GM18870 (cell line): ENCODE measurements around the gene ZNG1A.
"Not testable (repeated sequence)": the region's sequence is repeated elsewhere in the genome, so short reads cannot be mapped to it uniquely, and the experiment has no call there.

ENCODE experiments used
- ATAC-seq: cut with Tn5 transposase; IDR thresholded peaks from one replicate; pipeline ENCODE4 v1.9.1; 2021; ENCODE audit warnings: moderate library complexity; ENCODE audit not compliant: unreplicated experiment

Gene ZNG1A

DNA sequence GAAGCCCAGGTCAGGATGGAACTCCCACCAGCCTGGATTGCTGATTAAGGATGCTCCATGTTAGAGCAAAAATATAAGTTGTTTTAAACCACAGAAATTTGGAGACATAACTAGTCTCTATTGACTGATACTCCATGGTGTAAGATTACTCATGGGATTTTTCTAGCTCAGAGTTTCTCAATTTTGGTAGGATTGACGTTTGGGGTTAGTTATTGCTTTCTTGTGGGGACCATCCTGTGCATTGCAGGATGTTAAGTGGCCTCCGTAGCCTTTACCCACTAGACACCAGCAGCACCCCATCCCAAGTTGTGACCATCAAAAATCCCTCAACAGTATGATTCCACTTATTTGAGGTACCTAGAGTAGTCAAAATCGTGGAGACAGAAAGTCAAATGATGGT, 80.1 kb downstream of the ZNG1A start:
- not testable (repeated sequence) for ATAC-seq

DNA sequence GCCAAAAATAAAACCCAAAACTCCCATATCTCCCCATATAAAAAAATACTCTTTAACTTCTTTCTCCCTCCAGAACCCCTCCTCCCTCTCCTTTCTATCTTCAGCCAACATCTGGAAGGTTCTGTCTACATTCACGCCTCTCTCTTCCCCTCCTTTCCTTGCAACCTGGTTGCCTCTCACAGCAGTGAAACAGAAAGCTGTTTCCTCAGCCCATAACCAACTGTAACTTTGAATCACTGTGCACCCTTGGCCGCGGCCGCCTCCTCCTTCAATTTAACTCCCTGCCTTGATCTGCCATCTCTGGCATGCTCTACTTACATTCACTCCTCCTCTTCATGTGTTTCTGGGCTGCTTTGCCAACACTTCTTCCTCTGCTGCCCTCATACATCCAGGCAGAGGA, 83.9 kb downstream of the ZNG1A start:
- ATAC-seq, result not testable (repeated sequence)

DNA sequence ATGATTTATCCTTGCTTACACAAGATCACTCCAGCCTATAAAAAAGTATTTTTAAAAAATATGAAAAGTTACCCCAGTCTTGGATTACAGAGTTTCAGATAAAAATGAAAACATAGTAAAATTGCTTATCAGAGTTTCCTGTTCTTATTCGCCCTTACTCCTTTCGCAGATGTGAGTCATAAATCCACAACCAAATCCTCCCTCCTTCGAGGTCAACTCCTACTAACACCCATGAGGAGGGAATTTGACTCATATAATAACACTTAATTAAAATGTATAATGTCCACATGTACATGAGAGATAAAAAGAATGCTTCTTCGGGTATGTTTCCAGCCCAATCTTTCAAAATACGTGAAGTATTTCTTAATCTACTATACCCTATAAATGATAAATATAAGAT, 84.5 kb downstream of the ZNG1A start:
- not testable (repeated sequence) for ATAC-seq

DNA sequence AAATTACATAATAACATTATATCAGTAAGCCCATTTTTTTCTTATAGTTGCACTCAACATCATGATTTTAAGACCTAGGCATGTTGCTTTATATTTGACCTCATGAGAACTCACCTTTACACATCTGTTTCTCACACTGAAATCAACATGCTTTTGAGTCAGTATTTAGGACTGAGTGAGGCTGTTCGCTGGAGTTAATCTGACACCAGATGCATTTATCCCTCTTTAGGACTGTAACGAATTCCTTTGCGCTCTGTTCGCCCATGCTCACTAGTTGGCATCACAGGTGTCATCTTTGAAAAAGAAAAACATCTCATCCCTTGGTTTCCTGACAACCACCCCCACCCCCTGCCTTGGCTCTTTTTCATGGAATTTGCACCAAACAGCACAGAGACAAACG, 84.9 kb downstream of the ZNG1A start:
- not testable (repeated sequence) for ATAC-seq

DNA sequence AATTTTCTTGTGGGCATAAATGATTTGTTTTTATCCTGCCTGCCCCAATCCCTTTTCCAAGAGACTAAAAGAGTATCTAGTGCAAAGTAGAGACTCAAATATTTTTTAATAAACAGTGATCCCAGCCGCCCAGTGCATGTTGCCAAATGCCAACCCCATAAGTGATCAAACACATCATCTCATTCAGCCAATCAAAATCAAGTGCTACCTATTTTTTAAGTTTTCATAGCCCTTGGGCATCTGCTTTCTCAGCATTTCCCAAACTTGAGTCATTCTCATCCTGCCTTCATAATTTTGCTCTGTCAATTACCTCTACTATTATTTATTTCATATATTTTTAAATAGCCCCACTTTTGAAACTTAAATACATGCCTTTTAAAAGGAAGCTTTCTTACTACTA, 88.0 kb downstream of the ZNG1A start:
- not testable (repeated sequence) for ATAC-seq

DNA sequence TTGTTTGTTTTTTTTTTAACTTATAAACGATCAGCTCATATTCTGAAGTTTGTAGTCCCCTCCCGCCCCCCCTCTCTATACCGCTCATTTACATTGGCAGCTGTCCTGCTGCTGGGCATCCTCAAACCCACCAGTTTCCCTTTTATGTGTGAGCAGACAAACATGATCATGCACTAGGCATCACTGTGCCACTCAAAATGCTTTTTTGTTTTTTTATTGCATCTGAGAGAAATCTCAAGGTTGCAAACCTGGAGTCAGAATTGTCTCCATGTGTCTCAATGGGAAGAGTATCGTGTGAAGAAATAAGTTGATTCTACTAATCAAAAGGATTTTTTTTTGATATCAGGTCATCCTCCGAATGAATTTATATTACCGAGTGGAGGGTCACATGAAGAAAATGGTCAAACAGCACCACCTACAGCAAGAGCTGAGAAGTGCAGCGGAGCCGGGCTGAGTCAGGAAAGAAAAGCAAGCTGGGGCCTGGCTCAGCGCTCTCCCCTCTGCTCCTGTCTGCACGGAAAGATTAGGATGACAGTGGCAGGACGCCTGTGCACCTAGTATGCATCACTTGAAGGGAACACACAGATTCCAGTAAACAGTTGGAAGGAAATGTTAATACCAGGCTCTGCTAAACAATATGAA, 90.3 kb downstream of the ZNG1A start:
- not testable (repeated sequence) for ATAC-seq

DNA sequence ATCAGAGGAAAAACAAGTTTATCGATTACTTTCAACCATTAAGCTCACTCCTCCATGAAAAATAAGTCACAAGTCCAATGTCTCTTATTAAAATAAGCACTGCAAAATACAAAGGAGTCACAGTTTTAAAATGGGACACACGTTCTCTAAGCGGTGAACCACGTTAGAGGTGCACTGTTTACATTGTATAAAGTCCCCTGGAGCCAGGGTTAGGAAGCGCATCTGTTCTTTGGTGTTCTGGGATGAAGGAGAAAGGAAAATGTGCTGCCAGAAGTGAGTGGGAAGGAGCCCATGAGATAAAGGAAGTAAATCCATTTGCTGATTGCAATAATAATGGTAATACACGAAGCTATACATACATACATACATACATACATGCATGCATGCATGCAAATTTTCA, 91.0 kb downstream of the ZNG1A start:
- ATAC-seq, result not testable (repeated sequence)

DNA sequence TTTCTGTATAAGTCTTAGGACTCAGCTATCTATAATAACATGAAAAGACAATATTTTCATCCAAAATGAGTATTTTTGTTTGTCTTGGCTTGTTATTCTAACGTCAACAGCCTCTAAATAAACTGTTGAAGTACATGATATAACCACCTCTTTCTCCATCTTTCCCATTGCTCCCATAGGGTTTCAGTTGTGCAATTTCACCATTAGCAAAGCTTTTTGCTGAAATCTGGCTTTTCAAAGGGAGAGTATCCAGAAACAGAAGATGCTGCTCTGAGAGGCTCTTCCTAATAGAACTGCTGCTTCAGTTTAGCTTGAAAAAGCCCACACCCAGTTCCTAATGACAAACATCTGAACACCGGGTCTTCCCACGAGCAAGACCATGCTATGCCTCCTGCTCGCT, 91.8 kb downstream of the ZNG1A start:
- ATAC-seq, result not testable (repeated sequence)

DNA sequence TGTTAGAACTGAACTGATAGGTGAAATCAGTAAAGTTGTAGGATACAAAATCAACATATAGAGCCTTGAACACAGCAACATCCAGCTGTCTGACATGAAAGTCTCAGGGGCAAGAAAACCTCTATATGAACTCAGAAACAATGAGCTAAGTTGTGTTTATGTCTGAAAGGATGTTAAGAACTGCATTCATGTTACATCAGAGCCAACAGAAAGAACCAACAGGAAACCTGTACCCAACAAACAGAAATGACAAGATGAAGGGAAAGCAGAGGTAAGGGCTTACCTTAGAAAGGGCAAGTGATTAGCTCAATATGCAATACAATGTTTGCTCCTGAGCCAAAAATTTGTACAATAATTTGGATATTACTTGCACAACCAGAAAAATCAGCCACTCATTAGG, 92.2 kb downstream of the ZNG1A start:
- ATAC-seq, result not testable (repeated sequence)

DNA sequence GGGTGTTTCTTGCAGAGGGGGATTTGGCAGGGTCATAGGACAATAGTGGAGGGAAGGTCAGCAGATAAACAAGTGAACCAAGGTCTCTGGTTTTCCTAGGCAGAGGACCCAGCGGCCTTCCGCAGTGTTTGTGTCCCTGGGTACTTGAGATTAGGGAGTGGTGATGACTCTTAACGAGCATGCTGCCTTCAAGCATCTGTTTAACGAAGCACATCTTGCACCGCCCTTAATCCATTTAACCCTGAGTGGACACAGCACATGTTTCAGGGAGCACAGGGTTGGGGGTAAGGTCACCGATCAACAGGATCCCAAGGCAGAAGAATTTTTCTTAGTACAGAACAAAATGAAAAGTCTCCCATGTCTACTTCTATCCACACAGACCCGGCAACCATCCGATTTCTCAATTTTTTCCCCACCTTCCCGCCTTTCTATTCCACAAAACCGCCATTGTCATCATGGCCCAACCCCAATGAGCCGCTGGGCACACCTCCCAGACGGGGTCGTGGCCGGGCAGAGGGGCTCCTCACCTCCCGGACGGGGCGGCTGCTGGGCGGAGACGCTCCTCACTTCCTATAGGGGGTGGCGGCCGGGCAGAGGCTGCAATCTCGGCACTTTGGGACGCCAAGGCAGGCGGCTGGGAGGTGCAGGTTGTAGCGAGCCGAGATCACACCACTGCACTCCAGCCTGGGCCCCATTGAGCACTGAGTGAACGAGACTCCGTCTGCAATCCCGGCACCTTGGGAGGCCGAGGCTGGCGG, 95.7 kb downstream of the ZNG1A start:
- not testable (repeated sequence) for ATAC-seq

DNA sequence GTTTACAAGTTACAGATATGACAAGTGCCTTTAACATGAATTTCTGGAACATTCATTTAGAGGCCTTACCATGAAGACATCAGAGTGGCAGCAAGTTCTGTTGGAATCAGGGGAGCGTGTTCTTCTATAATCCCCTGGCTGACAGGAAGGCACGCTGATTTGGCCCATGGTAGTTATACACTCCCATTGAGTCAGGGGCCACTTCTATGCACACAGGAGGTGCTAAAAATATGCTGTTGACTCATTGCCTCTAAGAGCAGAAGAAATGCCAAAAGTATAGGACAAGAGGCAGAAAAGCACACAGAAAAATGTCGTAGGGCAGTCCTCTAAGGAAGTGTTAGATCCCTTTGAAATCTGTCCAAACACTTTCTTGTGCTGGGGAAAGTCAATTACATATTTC, 100.5 kb downstream of the ZNG1A start:
- not testable (repeated sequence) for ATAC-seq

DNA sequence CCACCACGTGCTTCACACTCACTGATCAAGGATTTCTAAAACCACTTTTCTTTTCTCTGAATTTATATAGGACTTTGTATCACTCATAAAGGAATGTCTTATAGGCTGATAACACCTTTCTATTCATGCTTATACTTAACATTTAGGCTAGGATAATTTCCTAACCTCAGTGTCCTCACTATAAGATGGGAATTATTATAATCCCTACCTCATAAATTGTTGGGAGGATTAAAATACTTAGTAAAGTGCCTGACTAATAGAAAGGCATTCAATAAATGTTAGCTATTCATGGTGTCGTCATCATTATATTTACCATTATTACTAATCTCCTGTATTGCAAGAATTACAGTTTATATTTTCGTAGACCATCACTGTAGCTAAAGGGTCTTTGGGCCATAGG, 102.5 kb downstream of the ZNG1A start:
- ATAC-seq, result not testable (repeated sequence)

DNA sequence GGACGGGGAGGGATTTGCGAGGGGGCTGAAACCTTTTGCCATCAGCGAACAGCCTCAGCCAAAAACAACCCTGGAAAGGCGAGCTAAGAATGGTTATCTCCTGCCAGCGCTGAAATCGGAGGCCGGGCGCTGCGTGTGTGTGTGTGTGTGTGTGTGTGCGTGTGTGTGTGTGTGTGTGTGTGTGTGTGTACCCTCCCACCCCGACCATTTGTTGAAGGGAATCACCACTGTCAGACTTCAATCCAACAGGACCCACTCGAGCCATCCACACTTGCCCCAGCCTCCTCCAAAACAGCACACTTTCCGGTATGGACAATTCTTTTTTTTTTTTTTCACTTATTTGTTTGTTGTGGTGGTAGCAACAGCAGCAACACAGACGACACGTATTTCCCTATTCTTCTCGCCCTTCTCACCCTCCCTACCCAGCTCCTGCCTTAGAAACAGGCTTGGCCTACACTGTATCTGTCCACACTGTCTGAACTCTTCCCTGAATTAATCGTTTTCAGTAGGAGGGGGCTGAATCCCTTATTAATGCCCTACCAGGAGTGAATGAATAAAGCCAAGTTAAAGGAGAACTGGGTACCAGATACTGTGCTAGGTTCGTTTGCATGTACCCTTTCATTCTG, 104.8 kb downstream of the ZNG1A start:
- ATAC-seq, result not testable (repeated sequence)

DNA sequence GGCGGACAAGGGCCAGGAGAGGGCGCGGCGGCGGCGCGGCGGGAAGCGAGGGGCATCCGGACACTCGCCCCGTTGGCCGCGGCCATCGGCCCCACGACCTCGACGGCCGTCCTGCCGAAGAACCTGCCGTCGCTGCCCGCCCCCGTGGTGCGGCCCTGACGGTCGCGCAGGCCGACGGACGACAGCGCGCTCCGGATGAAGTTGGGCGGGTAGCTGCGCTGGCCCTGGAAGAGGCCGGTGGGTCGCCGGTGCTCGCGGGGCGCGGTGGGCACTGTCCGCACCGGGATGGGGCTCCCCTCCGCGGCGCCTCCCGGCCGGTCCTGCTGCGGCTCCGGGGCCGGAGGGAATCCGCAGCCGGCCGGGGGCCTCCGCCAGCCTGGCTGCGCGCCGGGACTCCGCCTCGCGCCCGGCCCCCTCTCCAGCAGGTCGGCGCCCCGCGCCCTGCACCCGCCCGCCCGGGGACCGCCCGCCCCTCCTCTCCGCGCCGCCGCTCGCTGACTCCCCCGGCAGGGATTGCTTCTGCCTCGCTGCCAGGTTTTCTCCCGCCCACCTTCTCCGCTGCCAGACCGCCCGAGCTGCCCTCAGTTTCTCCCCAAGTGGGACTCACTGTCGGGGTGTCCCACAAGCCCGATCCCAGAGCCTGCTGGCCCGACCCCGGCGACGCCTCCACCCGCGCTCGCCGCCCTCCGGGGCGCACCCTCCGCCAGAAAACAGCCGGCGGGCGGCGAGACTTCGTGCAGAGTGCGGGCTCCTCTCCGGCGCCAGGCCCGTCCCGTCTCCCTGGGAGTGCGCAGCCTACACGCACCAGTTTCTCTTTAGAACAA, 105.6 kb downstream of the ZNG1A start:
- ATAC-seq, result not testable (repeated sequence)
